ENCODE measurements around the gene USP22.

Gene USP22

DNA sequence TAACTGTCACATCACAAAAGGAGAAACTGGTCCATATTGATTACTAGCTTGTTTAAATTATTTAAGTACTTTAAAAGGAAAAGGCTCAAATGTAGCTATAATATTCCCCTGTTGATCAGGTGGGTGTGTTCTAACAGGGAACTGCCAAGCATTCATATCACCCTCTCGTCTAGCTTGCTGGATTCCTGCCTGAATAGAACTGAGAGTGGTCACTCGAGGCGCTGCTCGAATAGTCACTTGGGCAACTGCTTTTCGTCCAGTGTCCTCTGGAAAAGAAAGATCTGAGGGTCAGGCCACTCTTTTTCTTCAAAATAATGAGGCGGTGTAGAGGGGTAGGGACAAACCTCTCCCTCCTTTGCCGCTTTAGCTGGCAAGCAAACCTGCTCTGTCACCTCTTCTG is 36.4 kb upstream of the USP22 start:
- Histone ChIP-seq H3K4me3 (ENCODE audit: low read length) (no peak overlapping the region), H3K4me1 (ENCODE audit: low read length) (no peaks in the 10 kb centered on the region), H2AFZ (ENCODE audit: low read length) (no peak overlapping the region), H3F3A (ENCODE audit: insufficient read depth, low read length) (no peaks in the 10 kb centered on the region), H3K9me2 (replicated peaks; ENCODE audit: insufficient read depth, low read length) (no peaks in the 10 kb centered on the region), H4K20me1 (ENCODE audit: insufficient read depth, low read length) (no peaks in the 10 kb centered on the region), H3K4me2 (ENCODE audit: low read depth, low read length) (no peak overlapping the region), H3K9ac (ENCODE audit: low read length) (no peak overlapping the region), H3K9me3 (replicated peaks; ENCODE audit: insufficient read depth, low read length) (no peaks in the 10 kb centered on the region), H3K79me2 (ENCODE audit: low read length) (no peaks in the 10 kb centered on the region), H3K27ac (ENCODE audit: low read length) (no peak overlapping the region), H3K36me3 (replicated peaks; ENCODE audit: insufficient read depth, low read length) (no peaks in the 10 kb centered on the region), H3K27me3 (replicated peaks; ENCODE audit: insufficient read depth, low read length) (no peaks in the 10 kb centered on the region)
- DNase-seq = no peak
- TF ChIP-seq, protein P1, sequence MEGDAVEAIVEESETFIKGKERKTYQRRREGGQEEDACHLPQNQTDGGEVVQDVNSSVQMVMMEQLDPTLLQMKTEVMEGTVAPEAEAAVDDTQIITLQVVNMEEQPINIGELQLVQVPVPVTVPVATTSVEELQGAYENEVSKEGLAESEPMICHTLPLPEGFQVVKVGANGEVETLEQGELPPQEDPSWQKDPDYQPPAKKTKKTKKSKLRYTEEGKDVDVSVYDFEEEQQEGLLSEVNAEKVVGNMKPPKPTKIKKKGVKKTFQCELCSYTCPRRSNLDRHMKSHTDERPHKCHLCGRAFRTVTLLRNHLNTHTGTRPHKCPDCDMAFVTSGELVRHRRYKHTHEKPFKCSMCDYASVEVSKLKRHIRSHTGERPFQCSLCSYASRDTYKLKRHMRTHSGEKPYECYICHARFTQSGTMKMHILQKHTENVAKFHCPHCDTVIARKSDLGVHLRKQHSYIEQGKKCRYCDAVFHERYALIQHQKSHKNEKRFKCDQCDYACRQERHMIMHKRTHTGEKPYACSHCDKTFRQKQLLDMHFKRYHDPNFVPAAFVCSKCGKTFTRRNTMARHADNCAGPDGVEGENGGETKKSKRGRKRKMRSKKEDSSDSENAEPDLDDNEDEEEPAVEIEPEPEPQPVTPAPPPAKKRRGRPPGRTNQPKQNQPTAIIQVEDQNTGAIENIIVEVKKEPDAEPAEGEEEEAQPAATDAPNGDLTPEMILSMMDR (IDR thresholded peaks at IDR 0.05; ENCODE audit: low read length) = no peak
- TF ChIP-seq EZH2phosphoT487 (IDR thresholded peaks at IDR 0.05; ENCODE audit: low read length) (no peak), EZH2 (optimal IDR thresholded peaks at IDR 0.05; ENCODE audit: low read depth, low read length) (no peak)

- H3K79me2 ChIP-seq (ENCODE audit: low read length) = no peaks in the 10 kb centered on the region
- DNase-seq = no peak
- H3K9me3 ChIP-seq (replicated peaks; ENCODE audit: insufficient read depth, low read length) = no peaks in the 10 kb centered on the region
- H3K4me3 ChIP-seq (ENCODE audit: low read length) = no peak overlapping the region
- no peak for TF ChIP-seq EZH2 (optimal IDR thresholded peaks at IDR 0.05; ENCODE audit: low read depth, low read length)
- no peak for TF ChIP-seq EZH2phosphoT487 (IDR thresholded peaks at IDR 0.05; ENCODE audit: low read length)
- TF ChIP-seq, protein P1 (IDR thresholded peaks at IDR 0.05; ENCODE audit: low read length) = no peak
- H3K27me3 ChIP-seq (replicated peaks; ENCODE audit: insufficient read depth, low read length) = no peaks in the 10 kb centered on the region
- no peaks in the 10 kb centered on the region for H3K4me1 ChIP-seq (ENCODE audit: low read length)
- no peak overlapping the region for H3K9ac ChIP-seq (ENCODE audit: low read length)
- no peak overlapping the region for H2AFZ ChIP-seq (ENCODE audit: low read length)
- no peaks in the 10 kb centered on the region for H3F3A ChIP-seq (ENCODE audit: insufficient read depth, low read length)
- no peaks in the 10 kb centered on the region for H3K9me2 ChIP-seq (replicated peaks; ENCODE audit: insufficient read depth, low read length)
- H4K20me1 ChIP-seq (ENCODE audit: insufficient read depth, low read length) = no peaks in the 10 kb centered on the region
- no peaks in the 10 kb centered on the region for H3K36me3 ChIP-seq (replicated peaks; ENCODE audit: insufficient read depth, low read length)
- no peak overlapping the region for H3K4me2 ChIP-seq (ENCODE audit: low read depth, low read length)
- no peak overlapping the region for H3K27ac ChIP-seq (ENCODE audit: low read length)
Observed at GRCh38 chr17:21078016-21078780, 35.4 kb upstream of the USP22 start.

- H3K4me1 ChIP-seq (ENCODE audit: low read length) = no peaks in the 10 kb centered on the region
- H3K27ac ChIP-seq (ENCODE audit: low read length) = no peak overlapping the region
- no peak overlapping the region for H2AFZ ChIP-seq (ENCODE audit: low read length)
- H3K9me2 ChIP-seq (replicated peaks; ENCODE audit: insufficient read depth, low read length) = no peaks in the 10 kb centered on the region
- no peak overlapping the region for H3K9ac ChIP-seq (ENCODE audit: low read length)
- H3K79me2 ChIP-seq (ENCODE audit: low read length) = no peaks in the 10 kb centered on the region
- no peak for TF ChIP-seq EZH2 (optimal IDR thresholded peaks at IDR 0.05; ENCODE audit: low read depth, low read length)
- no peak for DNase-seq
- no peaks in the 10 kb centered on the region for H4K20me1 ChIP-seq (ENCODE audit: insufficient read depth, low read length)
- no peaks in the 10 kb centered on the region for H3F3A ChIP-seq (ENCODE audit: insufficient read depth, low read length)
- no peaks in the 10 kb centered on the region for H3K9me3 ChIP-seq (replicated peaks; ENCODE audit: insufficient read depth, low read length)
- no peaks in the 10 kb centered on the region for H3K27me3 ChIP-seq (replicated peaks; ENCODE audit: insufficient read depth, low read length)
- H3K36me3 ChIP-seq (replicated peaks; ENCODE audit: insufficient read depth, low read length) = no peaks in the 10 kb centered on the region
- H3K4me2 ChIP-seq (ENCODE audit: low read depth, low read length) = no peak overlapping the region
- no peak overlapping the region for H3K4me3 ChIP-seq (ENCODE audit: low read length)
Observed at GRCh38 chr17:21077281-21077680, 34.5 kb upstream of the USP22 start.

DNA sequence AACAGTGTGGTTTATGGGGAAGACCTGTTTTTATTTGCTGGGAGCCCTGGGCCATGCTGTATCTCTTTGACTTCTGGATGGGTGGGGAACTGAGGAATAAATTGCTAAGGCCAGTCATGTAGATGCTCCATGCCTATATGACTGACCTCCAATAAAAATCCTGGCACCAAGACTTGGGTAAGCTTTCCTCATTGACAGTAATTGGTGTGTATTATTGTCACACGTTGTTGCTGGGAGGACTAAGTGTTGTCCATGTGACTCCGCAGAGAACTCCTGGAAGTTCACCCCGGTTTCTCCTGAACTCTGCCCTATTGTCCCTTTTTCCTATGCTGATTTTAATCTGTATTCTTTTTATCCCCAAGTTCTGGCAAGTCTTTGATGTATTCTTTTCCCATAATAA is 33.4 kb upstream of the USP22 start:
- H3K4me3 ChIP-seq (ENCODE audit: low read length) = no peak overlapping the region
- H3K79me2 ChIP-seq (ENCODE audit: low read length) = no peaks in the 10 kb centered on the region
- no peaks in the 10 kb centered on the region for H3K9me2 ChIP-seq (replicated peaks; ENCODE audit: insufficient read depth, low read length)
- no peak overlapping the region for H3K27ac ChIP-seq (ENCODE audit: low read length)
- no peaks in the 10 kb centered on the region for H3K36me3 ChIP-seq (replicated peaks; ENCODE audit: insufficient read depth, low read length)
- no peaks in the 10 kb centered on the region for H4K20me1 ChIP-seq (ENCODE audit: insufficient read depth, low read length)
- no peaks in the 10 kb centered on the region for H3K9me3 ChIP-seq (replicated peaks; ENCODE audit: insufficient read depth, low read length)
- H3F3A ChIP-seq (ENCODE audit: insufficient read depth, low read length) = no peaks in the 10 kb centered on the region
- no peak overlapping the region for H2AFZ ChIP-seq (ENCODE audit: low read length)
- no peak overlapping the region for H3K4me2 ChIP-seq (ENCODE audit: low read depth, low read length)
- no peak for TF ChIP-seq EZH2 (optimal IDR thresholded peaks at IDR 0.05; ENCODE audit: low read depth, low read length)
- TF ChIP-seq, protein P1 (IDR thresholded peaks at IDR 0.05; ENCODE audit: low read length) = no peak
- no peak for TF ChIP-seq EZH2phosphoT487 (IDR thresholded peaks at IDR 0.05; ENCODE audit: low read length)
- H3K27me3 ChIP-seq (replicated peaks; ENCODE audit: insufficient read depth, low read length) = no peaks in the 10 kb centered on the region
- no peak overlapping the region for H3K9ac ChIP-seq (ENCODE audit: low read length)
- DNase-seq = no peak
- H3K4me1 ChIP-seq (ENCODE audit: low read length) = no peaks in the 10 kb centered on the region
